OCI-LY7 (cell line): Measurements from ENCODE around the gene EXPH5. TPM values are rescaled to one million over a fixed set of nuclear protein-coding genes. Genes with fewer than 3 reads are reported as not detected.

ENCODE experiments used
- BruUV-seq: library from RNA; stranded (reverse); fragments of 400-500 nt; replicated peaks from 2 replicates; lab custom pipeline; 2021; lab: Mats Ljungman, UMichigan
- CTCF ChIA-PET: fragments of 300-600 bp; sonication (Branson Sonifier 250); formaldehyde crosslinking; loops from one replicate; lab custom pipeline; 2022; ENCODE audit warnings: antibody characterized with exemption; ENCODE audit not compliant: unreplicated experiment; lab: Charles Lee
- POLR2A ChIA-PET: fragments of 300-600 bp; sonication (Branson Sonifier 250); formaldehyde crosslinking; loops from one replicate; lab custom pipeline; 2022; ENCODE audit warnings: antibody characterized with exemption; lab: Charles Lee
- DNase-seq: peaks from one replicate; pipeline ENCODE4 v3.0.0-alpha.2; 2015; ENCODE audit warnings: low spot score
- H2AFZ ChIP-seq: fragments of 200-600 bp; sonication (generic), shearing (Covaris generic); 2 replicates; pipeline ENCODE4 v1.6.1; 2014; ENCODE audit warnings: mild to moderate bottlenecking, antibody characterized with exemption, low read length, moderate library complexity
- H3K27ac ChIP-seq: fragments of 200-600 bp; sonication (generic); 2 replicates; pipeline ENCODE4 v1.5.1; 2014; ENCODE audit warnings: mixed run types, low read depth, mild to moderate bottlenecking, moderate library complexity, low read length, inconsistent platforms; ENCODE audit not compliant: poor library complexity, severe bottlenecking
- H3K36me3 ChIP-seq: fragments of 200-600 bp; sonication (generic); 2 replicates; pipeline ENCODE4 v1.6.1; 2014; ENCODE audit warnings: mild to moderate bottlenecking, antibody characterized with exemption, low read length, moderate library complexity, mixed read lengths; ENCODE audit not compliant: insufficient read depth
- H3K4me1 ChIP-seq: fragments of 200-600 bp; sonication (generic); 2 replicates; pipeline ENCODE4 v1.5.1; 2014; ENCODE audit warnings: mild to moderate bottlenecking, low read length; ENCODE audit not compliant: insufficient read depth, poor library complexity, severe bottlenecking
- H3K4me2 ChIP-seq: fragments of 200-600 bp; sonication (generic); 2 replicates; pipeline ENCODE4 v1.6.1; 2014; ENCODE audit warnings: mild to moderate bottlenecking, low read length
- H3K4me3 ChIP-seq: fragments of 200-600 bp; sonication (generic); 2 replicates; pipeline ENCODE4 v1.5.1; 2014; ENCODE audit warnings: mild to moderate bottlenecking, low read depth, low read length; ENCODE audit not compliant: poor library complexity, severe bottlenecking
- H3K79me2 ChIP-seq: fragments of 200-600 bp; sonication (generic); 2 replicates; pipeline ENCODE4 v1.6.1; 2016; ENCODE audit warnings: low read depth, mild to moderate bottlenecking, low read length, moderate library complexity, mixed read lengths; ENCODE audit not compliant: insufficient read depth
- H3K9me2 ChIP-seq: fragments of 200-600 bp; sonication (generic); 2 replicates; pipeline ENCODE4 v1.6.1; 2016; ENCODE audit warnings: mild to moderate bottlenecking, low read length, mixed read lengths; ENCODE audit not compliant: insufficient read depth
- H3K9me3 ChIP-seq: fragments of 200-600 bp; sonication (generic); 2 replicates; pipeline ENCODE4 v1.6.1; 2014; ENCODE audit warnings: mild to moderate bottlenecking, mixed run types, low read length, mixed read lengths
- H4K20me1 ChIP-seq: fragments of 200-600 bp; sonication (generic); 2 replicates; pipeline ENCODE4 v1.6.1; 2014; ENCODE audit warnings: mild to moderate bottlenecking, antibody characterized with exemption, low read length, moderate library complexity, mixed read lengths; ENCODE audit not compliant: insufficient read depth
- CTCF ChIP-seq: fragments of 200-600 bp; sonication (generic); conservative IDR thresholded peaks from 2 replicates; pipeline ENCODE4 v1.5.1; 2014; ENCODE audit warnings: mild to moderate bottlenecking, antibody characterized with exemption, low read length, moderate library complexity, mixed read lengths
- EZH2phosphoT487 ChIP-seq: fragments of 200-600 bp; sonication (generic); IDR thresholded peaks from 2 replicates; pipeline ENCODE4 v1.6.1; 2018; ENCODE audit warnings: low read depth, borderline replicate concordance, mild to moderate bottlenecking, mixed run types, antibody characterized with exemption, low read length, moderate library complexity, mixed read lengths
- intact Hi-C: fragments of 100-400 bp; cut with micrococcal nuclease; formaldehyde crosslinking; loops from one replicate; pipeline ENCODE4 v1.10.0; 2022; ENCODE audit not compliant: unreplicated experiment
- total RNA-seq, 2 experiments: library from RNA; depleted of rRNA in 1 of 2; stranded (reverse); fragments of >200 nt in 1 of 2; shearing (Covaris generic) in 1 of 2; gene quantifications; 2 replicates each; pipeline ENCODE4 v1.2.3, GENCODE V29; 2014 to 2022

The EXPH5 gene
- total RNA-seq, 2 experiments from 2014 or later = not detected

GRCh38 chr11:108535384-108535955 lies 58.1 kb downstream of the EXPH5 start:
- no peak overlapping the region for H3K4me2 ChIP-seq
- ChIA-PET CTCF (no interaction called here), POLR2A (no interaction called here)
- H3K4me1 ChIP-seq = no peaks in the 10 kb centered on the region
- H3K9me3 ChIP-seq = no peaks in the 10 kb centered on the region
- no peak overlapping the region for H3K27ac ChIP-seq
- no peak for DNase-seq
- intact Hi-C loops = no loop called here
- H2AFZ ChIP-seq = no peak overlapping the region
- H3K4me3 ChIP-seq = no peak overlapping the region
- no peaks in the 10 kb centered on the region for H3K9me2 ChIP-seq
- no peaks in the 10 kb centered on the region for H3K36me3 ChIP-seq
- no TSS peak for BruUV-seq
- no peaks in the 10 kb centered on the region for H3K79me2 ChIP-seq
- no peaks in the 10 kb centered on the region for H4K20me1 ChIP-seq
- TF ChIP-seq EZH2phosphoT487 = no peak
- no peak for TF ChIP-seq CTCF

- CTCF ChIA-PET = no interaction called here
- TF ChIP-seq CTCF = no peak
- no peak for TF ChIP-seq EZH2phosphoT487
Measured at GRCh38 chr11:108534274-108534882, 59.2 kb downstream of the EXPH5 start.

GRCh38 chr11:108530426-108530825 lies 63.1 kb downstream of the EXPH5 start:
- Histone ChIP-seq H3K4me3 (no peak overlapping the region), H3K36me3 (no peaks in the 10 kb centered on the region), H3K27ac (no peak overlapping the region), H3K79me2 (no peaks in the 10 kb centered on the region), H3K9me2 (no peaks in the 10 kb centered on the region), H2AFZ (no peak overlapping the region), H3K9me3 (no peaks in the 10 kb centered on the region), H3K4me1 (no peaks in the 10 kb centered on the region), H4K20me1 (no peaks in the 10 kb centered on the region), H3K4me2 (no peak overlapping the region)
- ChIA-PET CTCF (no interaction called here), POLR2A (interaction anchor here (0.5 to 0.7 kb wide), 3 partner anchors 39 to 335 kb away, joined by 3 to 4 read pairs (median 3); no protein-coding TSS in a partner anchor)
- no TSS peak for BruUV-seq
- DNase-seq = no peak
- intact Hi-C loops = no loop called here
- TF ChIP-seq EZH2phosphoT487 = no peak
- no peak for TF ChIP-seq CTCF

More at GRCh38 chr11:108534274-108534882, 59.2 kb downstream of the EXPH5 start:
- POLR2A ChIA-PET = interaction anchor here (0.5 kb wide), 1 partner anchor 752 kb away, joined by 7 read pairs; no protein-coding TSS in a partner anchor
- H3K9me3 ChIP-seq = no peaks in the 10 kb centered on the region
- H3K4me1 ChIP-seq = no peaks in the 10 kb centered on the region
- no peak overlapping the region for H2AFZ ChIP-seq
- no peaks in the 10 kb centered on the region for H4K20me1 ChIP-seq
- no peaks in the 10 kb centered on the region for H3K9me2 ChIP-seq
- H3K4me3 ChIP-seq = no peak overlapping the region
- no peaks in the 10 kb centered on the region for H3K36me3 ChIP-seq
- H3K27ac ChIP-seq = no peak overlapping the region
- intact Hi-C loops = no loop called here
- no peak overlapping the region for H3K4me2 ChIP-seq
- BruUV-seq = no TSS peak
- H3K79me2 ChIP-seq = no peaks in the 10 kb centered on the region
- DNase-seq = no peak
